HPDE6-E6E7 (cell line): ENCODE measurements around the gene ENKD1.
"Not testable (repeated sequence)": the region's sequence is repeated elsewhere in the genome, so short reads cannot be mapped to it uniquely, and the experiment has no call there.

Experiments used
- DNase-seq: peaks from one replicate; pipeline ENCODE4 v3.0.0; 2011; ENCODE audit warnings: missing footprints; ENCODE audit errors: extremely low spot score

ENKD1 gene

DNA sequence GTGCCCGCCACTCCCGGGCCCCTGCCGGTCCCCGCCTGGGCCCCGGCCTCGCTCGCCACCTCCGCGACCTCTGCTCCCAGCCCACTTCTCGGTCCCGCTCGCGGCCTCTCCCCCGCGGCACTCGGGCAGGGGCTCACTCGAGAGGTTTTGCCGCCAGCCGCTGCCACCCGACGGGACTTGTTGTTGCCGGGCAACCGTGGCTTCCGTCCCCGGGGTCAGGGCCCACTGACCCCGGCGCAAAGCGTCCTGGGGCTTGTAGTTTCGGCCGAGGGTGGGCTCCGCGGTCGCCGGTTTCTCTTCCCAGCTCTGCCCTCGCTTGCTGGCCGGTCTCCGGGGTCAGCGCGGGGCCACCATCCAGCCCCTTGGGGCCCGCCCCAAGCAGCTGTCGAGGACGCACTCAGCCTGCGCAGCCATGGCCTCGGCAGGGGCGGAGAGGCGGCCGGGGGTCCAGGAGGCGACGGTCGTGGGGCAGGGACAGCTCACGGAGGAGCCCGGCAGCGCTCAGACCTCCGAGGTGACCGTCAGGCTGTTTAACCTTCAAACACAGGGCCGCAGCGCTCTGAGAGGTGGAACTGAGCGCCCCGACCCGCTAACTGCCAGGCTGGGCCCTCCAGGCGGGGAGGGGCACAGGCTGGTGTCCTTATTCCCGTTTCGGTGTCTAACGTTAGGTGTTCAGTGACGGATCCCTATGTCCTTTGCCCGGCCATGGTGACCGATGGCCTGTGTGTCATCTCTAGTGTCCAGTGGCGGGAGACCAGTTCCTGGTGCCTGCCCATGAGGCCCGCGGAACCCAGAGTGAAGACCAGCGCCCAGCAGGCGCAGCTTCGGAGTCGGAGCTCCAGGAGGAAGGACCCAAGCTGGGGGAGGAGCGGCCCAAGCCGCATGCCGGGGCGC is at the start of gene ENKD1, which contains the start of gene C16orf86:
ENKD1 (minus strand) TSS at position 192 of the 894 bp plus-strand sequence. CDS start 308 bp downstream, outside the sequence.
C16orf86 (plus strand) TSS at position 256 of the 894 bp plus-strand sequence; CDS start at position 413, 157 bp downstream.
- DNase-seq = peak; percentile 79

GRCh38 chr16:67716097-67716496 is 49.5 kb upstream of the ENKD1 start:
- DNase-seq = no peak

- no peak for DNase-seq
Measured at GRCh38 chr16:67714522-67714921, 48.0 kb upstream of the ENKD1 start.

- DNase-seq = no peak
Measured at GRCh38 chr16:67713647-67714273, 47.2 kb upstream of the ENKD1 start.

GRCh38 chr16:67710607-67711006 is 44.1 kb upstream of the ENKD1 start:
- DNase-seq = no peak

- DNase-seq = no peak
Measured at GRCh38 chr16:67709050-67709449, 42.5 kb upstream of the ENKD1 start.

- no peak for DNase-seq
Measured at GRCh38 chr16:67708368-67708771, 41.8 kb upstream of the ENKD1 start.

DNA sequence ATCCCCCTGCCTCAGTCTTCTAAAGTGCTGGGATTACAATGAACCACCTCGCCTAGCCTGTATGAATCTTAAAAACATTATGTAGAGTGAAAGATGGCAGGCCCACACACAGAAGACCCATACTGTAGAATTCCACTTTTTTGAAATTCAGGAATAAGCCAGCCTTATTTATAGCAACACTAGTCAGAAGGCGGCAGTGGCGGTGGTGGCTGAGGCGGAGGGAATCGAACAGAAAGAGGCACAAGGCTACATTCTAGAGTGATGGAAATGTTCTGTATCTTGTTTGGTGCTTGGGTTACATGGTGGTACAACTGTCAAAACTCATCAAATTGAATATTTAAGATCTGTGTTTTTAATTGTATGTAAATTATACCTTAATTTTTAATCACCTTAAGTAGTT is 41.2 kb upstream of the ENKD1 start:
- DNase-seq = no peak

DNA sequence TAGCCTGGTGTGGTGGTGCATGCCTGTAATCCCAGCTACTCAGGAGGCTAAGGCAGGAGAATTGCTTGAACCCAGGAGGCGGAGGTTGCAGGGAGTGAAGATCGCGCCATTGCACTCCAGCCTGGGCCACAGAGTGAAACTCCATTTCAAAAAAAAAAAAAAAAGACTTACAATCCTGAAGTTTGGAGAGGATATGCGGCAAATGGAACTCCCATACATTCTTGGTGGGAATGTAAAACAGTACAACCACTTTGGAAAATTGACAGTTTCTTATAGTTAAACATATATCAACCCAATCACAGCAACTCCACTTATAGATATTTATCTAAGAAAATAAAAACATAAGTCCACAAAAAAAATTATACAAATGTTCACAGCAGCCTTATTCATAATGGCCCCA is 40.7 kb upstream of the ENKD1 start:
- DNase-seq = no peak

DNA sequence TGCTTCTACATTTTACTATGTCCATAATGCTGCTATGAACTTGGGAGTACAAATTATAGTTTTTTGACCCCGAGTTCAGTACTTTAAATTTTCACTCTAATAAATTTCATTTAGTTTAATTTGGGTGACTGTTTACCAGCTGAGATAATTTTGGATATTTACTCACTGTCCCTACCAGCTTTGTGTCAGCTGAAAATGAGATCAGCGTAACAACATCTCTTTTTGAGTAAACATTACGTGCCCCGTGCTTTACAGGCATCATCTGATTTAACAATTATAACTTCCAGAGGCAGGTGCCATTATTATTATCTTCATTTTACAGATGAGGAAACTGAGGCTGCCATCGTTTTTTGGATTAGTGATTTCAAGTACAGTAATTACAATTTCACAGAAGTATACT is 37.6 kb upstream of the ENKD1 start:
- no peak for DNase-seq

- DNase-seq = no peak
Measured at GRCh38 chr16:67703626-67704025, 37.1 kb upstream of the ENKD1 start.

- no peak for DNase-seq
Measured at GRCh38 chr16:67702130-67702529, 35.6 kb upstream of the ENKD1 start.

DNA sequence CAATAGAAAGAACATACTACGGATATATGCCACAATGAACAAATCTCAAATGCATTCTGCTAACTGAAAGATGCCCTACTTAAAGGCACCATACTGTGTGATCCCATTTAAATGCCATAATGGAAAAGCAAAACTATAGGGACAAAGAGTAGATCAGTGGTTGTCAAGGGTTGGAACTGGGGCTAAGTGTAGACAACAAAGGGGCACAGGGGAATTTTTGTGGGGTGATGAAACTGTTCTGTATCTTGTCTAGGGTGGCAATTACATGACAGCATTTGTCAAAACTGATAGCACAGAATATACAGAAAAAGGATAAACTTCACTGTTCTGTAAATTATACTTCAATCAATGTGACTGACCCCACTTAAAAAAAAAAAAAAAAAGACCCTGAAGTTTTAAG is 34.9 kb upstream of the ENKD1 start:
- no peak for DNase-seq

DNA sequence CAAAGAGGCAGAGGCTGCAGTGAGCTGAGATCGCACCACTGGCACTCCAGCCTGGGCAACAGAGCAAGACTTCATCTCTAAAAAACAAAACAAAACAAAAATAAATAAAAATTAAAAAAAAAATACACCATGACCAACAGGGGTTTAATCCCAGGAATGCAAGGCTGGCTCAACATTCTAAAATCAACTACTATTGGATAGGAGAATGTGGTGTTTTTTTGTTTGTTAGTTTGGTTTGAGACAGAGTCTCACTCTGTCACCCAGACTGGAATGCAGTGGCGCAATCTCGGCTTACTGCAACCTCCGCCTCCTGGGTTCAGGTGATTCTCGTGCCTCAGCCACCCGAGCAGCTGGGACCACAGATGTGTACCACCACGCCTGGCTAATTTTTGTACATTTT is 32.7 kb upstream of the ENKD1 start:
- no peak for DNase-seq

GRCh38 chr16:67697422-67698185 is 31.1 kb upstream of the ENKD1 start:
- DNase-seq = no peak

DNA sequence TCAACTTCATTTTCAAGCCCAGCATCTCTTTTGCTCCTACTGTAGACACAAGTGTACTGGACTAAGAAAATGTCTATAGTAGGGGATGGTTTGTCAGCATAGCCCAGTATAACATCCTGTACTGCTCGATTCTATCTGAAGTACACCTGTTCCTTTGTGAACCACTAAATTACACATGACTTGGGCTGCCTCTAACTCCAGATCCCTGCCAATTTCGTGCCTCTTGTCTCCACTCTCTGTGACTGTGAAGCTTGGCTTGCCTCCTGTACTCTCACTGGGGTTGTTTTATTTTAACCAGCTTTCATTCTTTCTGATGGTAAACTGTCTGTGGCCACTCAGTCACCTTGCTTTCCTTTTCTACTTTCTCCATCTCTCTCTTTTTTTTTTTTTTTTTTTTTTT is 28.1 kb upstream of the ENKD1 start:
- no peak for DNase-seq

DNA sequence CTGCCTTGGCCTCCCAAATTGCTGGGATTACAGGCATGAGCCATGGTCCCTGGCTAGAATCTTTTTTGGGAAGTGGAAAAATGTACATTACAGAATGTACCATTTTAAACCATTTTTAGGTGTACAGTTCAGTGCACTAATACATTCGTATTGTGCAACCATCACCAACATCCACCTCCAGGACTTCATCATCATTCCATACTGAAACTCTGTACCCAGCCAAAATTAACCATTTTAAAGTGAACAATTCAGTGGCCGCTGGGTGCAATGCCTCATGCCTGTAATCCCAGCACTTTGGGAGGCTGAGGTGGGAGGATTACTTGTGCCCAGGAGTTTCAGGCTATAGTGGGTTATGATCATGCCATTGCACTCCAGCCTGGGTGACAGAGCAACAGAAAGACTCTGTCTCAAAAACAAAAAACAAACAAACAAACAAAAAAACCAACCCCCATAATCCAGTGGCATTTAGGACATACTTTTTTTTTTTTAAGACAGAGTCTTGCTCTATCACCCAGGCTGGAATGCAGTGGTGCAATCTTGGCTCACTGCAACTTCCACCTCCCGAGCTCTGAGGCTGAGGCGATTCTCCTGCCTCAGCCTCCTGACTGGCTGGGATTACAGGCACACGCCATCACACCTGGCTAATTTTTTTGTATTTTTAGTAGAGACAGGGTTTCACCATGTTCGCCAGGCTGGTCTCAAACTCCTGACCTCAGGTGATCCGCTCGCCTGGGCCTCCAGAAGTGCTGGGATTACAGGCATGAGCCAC is 27.2 kb upstream of the ENKD1 start:
- DNase-seq = not testable (repeated sequence)

DNA sequence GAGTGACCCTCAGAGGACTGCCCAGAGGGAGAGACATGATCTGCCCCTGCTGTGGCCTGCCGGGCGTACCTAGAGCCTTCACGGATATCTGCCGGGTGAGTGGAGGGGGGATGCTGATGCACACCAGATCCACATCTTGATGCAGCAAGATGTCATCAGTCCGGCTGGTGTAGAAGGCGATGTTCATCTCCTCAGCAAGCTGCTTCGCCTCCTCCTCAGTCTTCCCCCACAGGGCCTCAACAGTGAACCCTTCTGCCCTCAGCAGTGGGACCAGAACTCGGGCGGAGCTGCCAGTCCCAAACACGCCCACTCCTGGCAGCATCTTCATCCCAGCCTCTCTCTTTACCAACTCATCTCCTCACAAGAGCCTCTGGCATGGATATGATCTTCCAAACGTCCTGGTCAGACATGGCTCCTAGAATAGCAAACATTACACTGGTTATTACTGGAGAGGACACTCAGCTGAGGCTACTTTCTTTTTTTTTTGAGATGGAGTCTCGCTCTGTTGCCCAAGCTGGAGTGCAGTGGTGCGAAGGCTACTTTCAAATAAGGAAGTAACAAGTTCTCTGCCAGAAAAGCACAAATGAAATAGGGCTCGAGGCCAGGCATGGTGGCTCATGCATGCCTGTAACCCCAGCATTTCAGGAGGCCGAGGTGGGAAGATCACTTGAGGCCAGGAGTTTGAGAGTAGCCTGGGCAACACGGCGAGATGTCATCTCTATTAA is 19.0 kb upstream of the ENKD1 start:
- no peak for DNase-seq

DNA sequence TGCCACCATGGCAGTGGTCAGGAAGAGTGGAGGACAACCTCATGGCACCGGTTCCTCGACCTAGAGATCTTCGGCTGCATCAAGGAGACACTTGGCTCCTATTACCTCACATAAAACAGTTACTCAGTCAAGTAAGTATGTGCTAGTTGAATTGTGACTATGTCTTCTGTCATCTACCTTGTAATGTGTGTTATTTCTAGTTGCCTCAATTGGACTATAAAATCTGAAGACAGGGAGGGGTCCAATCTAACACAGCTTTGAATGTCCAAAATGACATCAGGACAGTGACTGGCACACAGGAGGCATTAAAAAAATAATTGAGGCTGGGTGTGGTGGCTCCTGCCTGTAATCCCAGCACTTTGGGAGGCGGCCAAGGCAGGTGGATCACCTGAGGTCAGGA is 17.2 kb upstream of the ENKD1 start:
- no peak for DNase-seq

- no peak for DNase-seq
Measured at GRCh38 chr16:67679935-67680897, 13.7 kb upstream of the ENKD1 start.
